PC-9 (cell line): ENCODE results near the gene OR52J3. TPM values are rescaled to one million over a fixed set of nuclear protein-coding genes. Genes with fewer than 3 reads are reported as not detected.

ENCODE experiments used
- BruUV-seq: library from RNA; stranded (reverse); fragments of 400-500 nt; replicated peaks from 2 replicates; lab custom pipeline; 2021; lab: Mats Ljungman, UMichigan
- CTCF ChIA-PET: fragments of 300-600 bp; sonication (Branson Sonifier 250); formaldehyde crosslinking; loops from one replicate; lab custom pipeline; 2022; ENCODE audit warnings: antibody characterized with exemption; lab: Charles Lee
- POLR2A ChIA-PET: fragments of 300-600 bp; sonication (Branson Sonifier 250); formaldehyde crosslinking; loops from one replicate; lab custom pipeline; 2022; ENCODE audit warnings: antibody characterized with exemption; ENCODE audit not compliant: unreplicated experiment; lab: Charles Lee
- DNase-seq, 2 experiments: peaks; one replicate each; pipeline versions ENCODE4 v3.0.0 to v3.0.0-alpha.2; 2015 to 2022; ENCODE audit warnings: mixed read lengths in 1 of 2
- H2AFZ ChIP-seq: fragments of 200-600 bp; sonication (generic); 2 replicates; pipeline ENCODE4 v1.8.1; 2017; ENCODE audit warnings: antibody characterized with exemption
- H3F3A ChIP-seq: fragments of 200-600 bp; sonication (generic); 2 replicates; pipeline ENCODE4 v1.8.1; 2017; ENCODE audit warnings: antibody characterized with exemption, mild to moderate bottlenecking, low read depth; ENCODE audit not compliant: insufficient read depth
- H3K27ac ChIP-seq: fragments of 200-600 bp; sonication (generic); 2 replicates; pipeline ENCODE4 v1.6.1; 2016; ENCODE audit warnings: mixed run types
- H3K27me3 ChIP-seq: fragments of 200-600 bp; sonication (generic); 2 replicates; pipeline ENCODE4 v1.6.1; 2016; ENCODE audit warnings: low read depth, mixed run types; ENCODE audit not compliant: insufficient read depth
- H3K36me3 ChIP-seq: fragments of 200-600 bp; sonication (generic); 2 replicates; pipeline ENCODE4 v1.6.1; 2016; ENCODE audit warnings: low read depth, mixed run types
- H3K4me1 ChIP-seq: fragments of 200-600 bp; sonication (generic); replicated peaks from 2 replicates; pipeline ENCODE4 v1.6.1; 2016; ENCODE audit warnings: mixed run types; ENCODE audit not compliant: insufficient read depth
- H3K4me2 ChIP-seq: fragments of 200-600 bp; sonication (generic); 2 replicates; pipeline ENCODE4 v1.6.1; 2017; ENCODE audit warnings: mixed run types
- H3K4me3 ChIP-seq: fragments of 200-600 bp; sonication (generic); 2 replicates; pipeline ENCODE4 v1.6.1; 2016; ENCODE audit warnings: mixed run types
- H3K79me2 ChIP-seq: fragments of 200-600 bp; sonication (generic); 2 replicates; pipeline ENCODE4 v1.6.1; 2017; ENCODE audit warnings: low read depth, mixed run types
- H3K9me2 ChIP-seq: fragments of 200-600 bp; sonication (generic); 2 replicates; pipeline ENCODE4 v1.8.1; 2017; ENCODE audit warnings: mild to moderate bottlenecking; ENCODE audit not compliant: insufficient read depth
- H3K9me3 ChIP-seq: fragments of 200-600 bp; sonication (generic); 2 replicates; pipeline ENCODE4 v1.8.1; 2016; ENCODE audit warnings: low read depth; ENCODE audit not compliant: insufficient read depth
- H4K20me1 ChIP-seq: fragments of 200-600 bp; sonication (generic); 2 replicates; pipeline ENCODE4 v1.8.1; 2017; ENCODE audit not compliant: insufficient read depth
- CTCF ChIP-seq: fragments of 200-600 bp; sonication (generic); conservative IDR thresholded peaks from 2 replicates; pipeline ENCODE4 v1.6.1; 2017; ENCODE audit warnings: mixed run types, antibody characterized with exemption, mild to moderate bottlenecking, moderate library complexity
- EZH2 ChIP-seq: fragments of 200-600 bp; sonication (generic); IDR thresholded peaks from 2 replicates; pipeline ENCODE4 v1.8.0; 2017; ENCODE audit warnings: antibody characterized with exemption, low read depth
- intact Hi-C: fragments of 100-400 bp; cut with micrococcal nuclease; formaldehyde crosslinking; loops from one replicate; pipeline ENCODE4 v1.10.0; 2022; ENCODE audit not compliant: unreplicated experiment
- total RNA-seq: library from RNA; stranded (reverse); gene quantifications from 2 replicates; pipeline ENCODE4 v1.2.3, GENCODE V29; 2021

The OR52J3 gene
- total RNA-seq, 1 experiment from 2014 or later, result not detected

- Histone ChIP-seq H3K9me3 (no peaks in the 10 kb centered on the region), H3F3A (no peaks in the 10 kb centered on the region), H3K9me2 (no peaks in the 10 kb centered on the region), H3K27ac (no peak overlapping the region), H3K4me3 (no peak overlapping the region), H3K4me1 (no peaks in the 10 kb centered on the region), H3K36me3 (no peaks in the 10 kb centered on the region), H2AFZ (no peak overlapping the region), H3K27me3 (no peaks in the 10 kb centered on the region), H3K4me2 (no peak overlapping the region), H3K79me2 (no peaks in the 10 kb centered on the region), H4K20me1 (no peaks in the 10 kb centered on the region)
- ChIA-PET POLR2A (no interaction called here), CTCF (no interaction called here)
- no peak for DNase-seq
- TF ChIP-seq EZH2 (no peak), CTCF (no peak)
- intact Hi-C loops, result no loop called here
- BruUV-seq, result no TSS peak
Observed at GRCh38 chr11:5096011-5096410, 49.7 kb downstream of the OR52J3 start.

Other genes with a start within 250 kb of the OR52J3 start
- not detected in 2 replicates for gene OR52R1, start 242.1 kb upstream of the OR52J3 start, total RNA-seq
- gene OR51F2, start 225.2 kb upstream of the OR52J3 start, total RNA-seq, result not detected in 2 replicates
- gene OR51S1, start 197.3 kb upstream of the OR52J3 start, total RNA-seq, result not detected in 2 replicates
- not detected in 2 replicates for gene OR51T1, start 164.6 kb upstream of the OR52J3 start, total RNA-seq
- gene OR51A7, start 142.7 kb upstream of the OR52J3 start, total RNA-seq, result not detected in 2 replicates
- gene OR51G2, start 127.2 kb upstream of the OR52J3 start, total RNA-seq, result not detected in 2 replicates
- not detected in 2 replicates for gene OR51G1, start 122.2 kb upstream of the OR52J3 start, total RNA-seq
- not detected in 2 replicates for gene OR51A4, start 98.9 kb upstream of the OR52J3 start, total RNA-seq
- not detected in 2 replicates for gene OR51A2, start 90.8 kb upstream of the OR52J3 start, total RNA-seq
- gene OR51L1, start 51.7 kb upstream of the OR52J3 start, total RNA-seq, result not detected in 2 replicates
- gene OR52E2, start 13.1 kb downstream of the OR52J3 start, total RNA-seq, result not detected in 2 replicates
- not detected in 2 replicates for gene OR52E1, start 23.0 kb downstream of the OR52J3 start, total RNA-seq
- gene OR52A5, start 91.8 kb downstream of the OR52J3 start, total RNA-seq, result not detected in 2 replicates
- not detected in 2 replicates for gene OR52A1, start 108.2 kb downstream of the OR52J3 start, total RNA-seq
- not detected in 2 replicates for gene OR51V1, start 154.2 kb downstream of the OR52J3 start, total RNA-seq
- not detected in 2 replicates for gene HBB, start 180.5 kb downstream of the OR52J3 start, total RNA-seq
- not detected in 2 replicates for gene HBD, start 188.0 kb downstream of the OR52J3 start, total RNA-seq
- not detected in 2 replicates for gene HBG1, start 203.3 kb downstream of the OR52J3 start, total RNA-seq
- 0.63 TPM in 1 of 2 replicates, not detected in the other for gene HBG2, start 208.3 kb downstream of the OR52J3 start, total RNA-seq
- 1.4 and 2.4 TPM in 2 replicates for gene HBE1, start 223.4 kb downstream of the OR52J3 start, total RNA-seq